ENCODE measurements around the gene SLC27A3.

- no peak for TF ChIP-seq SREBF2 (IDR thresholded peaks at IDR 0.05)
- no peak for TF ChIP-seq CTCF (IDR thresholded peaks at IDR 0.05)
- no peak for TF ChIP-seq EP300 (IDR thresholded peaks at IDR 0.05)
- no peak for TF ChIP-seq JUN (IDR thresholded peaks at IDR 0.05)
- TF ChIP-seq CHD2 (IDR thresholded peaks at IDR 0.05; ENCODE audit: low read length, partially characterized antibody), result no peak
- TF ChIP-seq HEYL (CRISPR knock-in tag; IDR thresholded peaks at IDR 0.05), result no peak
- TF ChIP-seq POLR2A (IDR thresholded peaks at IDR 0.05; ENCODE audit: low read length), result no peak
- no peak for TF ChIP-seq RCOR1 (IDR thresholded peaks at IDR 0.05; ENCODE audit: low read depth, low read length)
- TF ChIP-seq JUNB (IDR thresholded peaks at IDR 0.05), result no peak
- no peak for TF ChIP-seq HDAC2 (IDR thresholded peaks at IDR 0.05)
- TF ChIP-seq ESRRA (IDR thresholded peaks at IDR 0.05; ENCODE audit: borderline replicate concordance, low read length), result no peak
- no peak for TF ChIP-seq MAFK (IDR thresholded peaks at IDR 0.05; ENCODE audit: partially characterized antibody)
These were observed 5.3 kb downstream of the SLC27A3 start for GRCh38 chr1:153780551-153780950.
